Measurements from ENCODE around the gene PGAP1. TPM values are rescaled to one million over a fixed set of nuclear protein-coding genes. Genes with fewer than 3 reads are reported as not detected.

The PGAP1 gene
- total and polyA plus RNA-seq, 4 experiments from 2014 or later = 0.43 to 9.1 (median 4.5) TPM

GRCh38 chr2:196967116-196967515 is 40.6 kb upstream of the PGAP1 start:
- no peak overlapping the region for H3K4me3 ChIP-seq (ENCODE audit: low read length in 2 of 2)
- intact Hi-C loops (cut with micrococcal nuclease) = no loop called here
- no peaks in the 10 kb centered on the region for H3K36me3 ChIP-seq (ENCODE audit: insufficient read depth, low read length)
- no peaks in the 10 kb centered on the region for H3K9me3 ChIP-seq (ENCODE audit: control insufficient read depth in 1 of 2, low read length in 2 of 2)
- H3K27ac Mint-ChIP-seq = no peak overlapping the region
- no peak for DNase-seq
- no peaks in the 10 kb centered on the region for H3K27me3 ChIP-seq (ENCODE audit: insufficient read depth, low read length)
- H3K9me3 Mint-ChIP-seq = peaks cover 0 to 2% (median 0%) of the 10 kb centered on the region in 8 donors
- peaks cover 3% of the 10 kb centered on the region for H3K4me1 ChIP-seq (ENCODE audit: insufficient read depth, low read length)
- H3K4me3 Mint-ChIP-seq = no peak overlapping the region
- H3K27me3 Mint-ChIP-seq = no peaks in the 10 kb centered on the region
- POLR2A ChIA-PET (ENCODE audit: partially characterized antibody) = no interaction called here
- peaks cover 0 to 5% (median 2%) of the 10 kb centered on the region in 4 donors for H3K4me1 Mint-ChIP-seq
- H3K36me3 Mint-ChIP-seq = peaks cover 0 to 7% of the 10 kb centered on the region in 2 donors
- CTCF ChIA-PET (ENCODE audit: partially characterized antibody) = no interaction called here
- no peak overlapping the region for H3K27ac ChIP-seq (ENCODE audit: low read depth, low read length)

GRCh38 chr2:196966061-196966460 is 39.6 kb upstream of the PGAP1 start:
- peaks cover 3% of the 10 kb centered on the region for H3K4me1 ChIP-seq (ENCODE audit: insufficient read depth, low read length)
- H3K27ac ChIP-seq (ENCODE audit: low read depth, low read length) = no peak overlapping the region
- peaks cover 0 to 2% (median 0%) of the 10 kb centered on the region in 8 donors for H3K9me3 Mint-ChIP-seq
- peaks cover 0 to 7% (median 2%) of the 10 kb centered on the region in 4 donors for H3K4me1 Mint-ChIP-seq
- DNase-seq = no peak
- intact Hi-C loops (cut with micrococcal nuclease) = no loop called here
- no peaks in the 10 kb centered on the region for H3K27me3 Mint-ChIP-seq
- no peak overlapping the region for H3K27ac Mint-ChIP-seq
- no peak overlapping the region for H3K4me3 ChIP-seq (ENCODE audit: low read length in 2 of 2)
- H3K27me3 ChIP-seq (ENCODE audit: insufficient read depth, low read length) = no peaks in the 10 kb centered on the region
- ChIA-PET POLR2A (ENCODE audit: partially characterized antibody) (no interaction called here), CTCF (ENCODE audit: partially characterized antibody) (no interaction called here)
- H3K36me3 ChIP-seq (ENCODE audit: insufficient read depth, low read length) = no peaks in the 10 kb centered on the region
- no peaks in the 10 kb centered on the region for H3K9me3 ChIP-seq (ENCODE audit: control insufficient read depth in 1 of 2, low read length in 2 of 2)
- H3K4me3 Mint-ChIP-seq = no peak overlapping the region
- peaks cover 0 to 7% of the 10 kb centered on the region in 2 donors for H3K36me3 Mint-ChIP-seq

GRCh38 chr2:196965651-196966050 is 39.1 kb upstream of the PGAP1 start:
- no peaks in the 10 kb centered on the region for H3K27me3 ChIP-seq (ENCODE audit: insufficient read depth, low read length)
- CTCF ChIA-PET (ENCODE audit: partially characterized antibody) = no interaction called here
- DNase-seq = no peak
- Mint-ChIP-seq H3K4me3 (no peak overlapping the region), H3K36me3 (peaks cover 0 to 7% of the 10 kb centered on the region in 2 donors), H3K27ac (no peak overlapping the region), H3K9me3 (peaks cover 0 to 2% (median 0%) of the 10 kb centered on the region in 8 donors), H3K4me1 (peaks cover 0 to 7% (median 2%) of the 10 kb centered on the region in 4 donors), H3K27me3 (no peaks in the 10 kb centered on the region)
- H3K36me3 ChIP-seq (ENCODE audit: insufficient read depth, low read length) = no peaks in the 10 kb centered on the region
- no peak overlapping the region for H3K4me3 ChIP-seq (ENCODE audit: low read length in 2 of 2)
- intact Hi-C loops (cut with micrococcal nuclease) = no loop called here
- POLR2A ChIA-PET (ENCODE audit: partially characterized antibody) = no interaction called here
- peaks cover 3% of the 10 kb centered on the region for H3K4me1 ChIP-seq (ENCODE audit: insufficient read depth, low read length)
- no peaks in the 10 kb centered on the region for H3K9me3 ChIP-seq (ENCODE audit: control insufficient read depth in 1 of 2, low read length in 2 of 2)
- no peak overlapping the region for H3K27ac ChIP-seq (ENCODE audit: low read depth, low read length)

GRCh38 chr2:196963961-196964360 is 37.5 kb upstream of the PGAP1 start:
- no peak overlapping the region for H3K4me3 ChIP-seq (ENCODE audit: low read length in 2 of 2)
- H3K27ac ChIP-seq (ENCODE audit: low read depth, low read length) = no peak overlapping the region
- POLR2A ChIA-PET (ENCODE audit: partially characterized antibody) = no interaction called here
- Mint-ChIP-seq H3K27me3 (no peaks in the 10 kb centered on the region), H3K27ac (peak overlapping the region in 2 of 7 donors; percentile 36 to 43), H3K4me1 (peaks cover 0 to 7% (median 2%) of the 10 kb centered on the region in 4 donors), H3K9me3 (peaks cover 0 to 3% (median 0%) of the 10 kb centered on the region in 8 donors), H3K36me3 (peaks cover 0 to 7% of the 10 kb centered on the region in 2 donors), H3K4me3 (no peak overlapping the region)
- no peaks in the 10 kb centered on the region for H3K27me3 ChIP-seq (ENCODE audit: insufficient read depth, low read length)
- H3K36me3 ChIP-seq (ENCODE audit: insufficient read depth, low read length) = no peaks in the 10 kb centered on the region
- no peak for DNase-seq
- no peaks in the 10 kb centered on the region for H3K9me3 ChIP-seq (ENCODE audit: control insufficient read depth in 1 of 2, low read length in 2 of 2)
- intact Hi-C loops (cut with micrococcal nuclease) = no loop called here
- peaks cover 3% of the 10 kb centered on the region for H3K4me1 ChIP-seq (ENCODE audit: insufficient read depth, low read length)
- CTCF ChIA-PET (ENCODE audit: partially characterized antibody) = no interaction called here

GRCh38 chr2:196963043-196963442 is 36.5 kb upstream of the PGAP1 start:
- peaks cover 0 to 7% of the 10 kb centered on the region in 2 donors for H3K36me3 Mint-ChIP-seq
- H3K9me3 ChIP-seq (ENCODE audit: control insufficient read depth in 1 of 2, low read length in 2 of 2) = no peaks in the 10 kb centered on the region
- H3K4me1 ChIP-seq (ENCODE audit: insufficient read depth, low read length) = peaks cover 3% of the 10 kb centered on the region
- H3K27ac Mint-ChIP-seq = no peak overlapping the region
- ChIA-PET POLR2A (ENCODE audit: partially characterized antibody) (no interaction called here), CTCF (ENCODE audit: partially characterized antibody) (no interaction called here)
- H3K4me3 Mint-ChIP-seq = no peak overlapping the region
- peaks cover 0 to 3% (median 0%) of the 10 kb centered on the region in 8 donors for H3K9me3 Mint-ChIP-seq
- no peak overlapping the region for H3K4me3 ChIP-seq (ENCODE audit: low read length in 2 of 2)
- no peaks in the 10 kb centered on the region for H3K27me3 ChIP-seq (ENCODE audit: insufficient read depth, low read length)
- H3K4me1 Mint-ChIP-seq = peaks cover 0 to 7% (median 2%) of the 10 kb centered on the region in 4 donors
- no peak overlapping the region for H3K27ac ChIP-seq (ENCODE audit: low read depth, low read length)
- intact Hi-C loops (cut with micrococcal nuclease) = no loop called here
- H3K36me3 ChIP-seq (ENCODE audit: insufficient read depth, low read length) = no peaks in the 10 kb centered on the region
- H3K27me3 Mint-ChIP-seq = no peaks in the 10 kb centered on the region
- no peak for DNase-seq

- no peaks in the 10 kb centered on the region for H3K27me3 ChIP-seq (ENCODE audit: insufficient read depth, low read length)
- Mint-ChIP-seq H3K4me3 (no peak overlapping the region), H3K4me1 (peaks cover 0 to 7% (median 2%) of the 10 kb centered on the region in 4 donors), H3K27me3 (no peaks in the 10 kb centered on the region), H3K9me3 (peaks cover 0 to 3% (median 0%) of the 10 kb centered on the region in 8 donors), H3K27ac (no peak overlapping the region), H3K36me3 (peaks cover 0 to 3% of the 10 kb centered on the region in 2 donors)
- ChIA-PET CTCF (ENCODE audit: partially characterized antibody) (no interaction called here), POLR2A (ENCODE audit: partially characterized antibody) (no interaction called here)
- no peak for DNase-seq
- intact Hi-C loops (cut with micrococcal nuclease) = no loop called here
- H3K27ac ChIP-seq (ENCODE audit: low read depth, low read length) = no peak overlapping the region
- no peaks in the 10 kb centered on the region for H3K9me3 ChIP-seq (ENCODE audit: control insufficient read depth in 1 of 2, low read length in 2 of 2)
- no peaks in the 10 kb centered on the region for H3K36me3 ChIP-seq (ENCODE audit: insufficient read depth, low read length)
- no peak overlapping the region for H3K4me3 ChIP-seq (ENCODE audit: low read length in 2 of 2)
- peaks cover 3% of the 10 kb centered on the region for H3K4me1 ChIP-seq (ENCODE audit: insufficient read depth, low read length)
These were observed 35.8 kb upstream of the PGAP1 start for GRCh38 chr2:196962325-196962724.

GRCh38 chr2:196961889-196962288 is 35.4 kb upstream of the PGAP1 start:
- Histone ChIP-seq H3K27ac (ENCODE audit: low read depth, low read length) (no peak overlapping the region), H3K4me3 (ENCODE audit: low read length in 2 of 2) (no peak overlapping the region), H3K4me1 (ENCODE audit: insufficient read depth, low read length) (peaks cover 3% of the 10 kb centered on the region), H3K27me3 (ENCODE audit: insufficient read depth, low read length) (no peaks in the 10 kb centered on the region), H3K36me3 (ENCODE audit: insufficient read depth, low read length) (no peaks in the 10 kb centered on the region), H3K9me3 (ENCODE audit: control insufficient read depth in 1 of 2, low read length in 2 of 2) (no peaks in the 10 kb centered on the region)
- Mint-ChIP-seq H3K27ac (no peak overlapping the region), H3K4me1 (peaks cover 0 to 7% (median 2%) of the 10 kb centered on the region in 4 donors), H3K4me3 (no peak overlapping the region), H3K27me3 (no peaks in the 10 kb centered on the region), H3K36me3 (peaks cover 0 to 3% of the 10 kb centered on the region in 2 donors), H3K9me3 (peaks cover 0 to 3% (median 0%) of the 10 kb centered on the region in 8 donors)
- POLR2A ChIA-PET (ENCODE audit: partially characterized antibody) = no interaction called here
- intact Hi-C loops (cut with micrococcal nuclease) = no loop called here
- DNase-seq = no peak
- CTCF ChIA-PET (ENCODE audit: partially characterized antibody) = no interaction called here

All from CD4-positive, alpha-beta memory T cell (primary cell).